Transverse colon (tissue), 3 donors: ENCODE measurements around the gene WDR12.

ENCODE experiments used
- POLR2A ChIP-seq: fragments of 450-650 bp; IDR thresholded peaks from one replicate; pipeline ENCODE4 v1.6.1; 2016; ENCODE audit warnings: antibody characterized with exemption, mild to moderate bottlenecking, moderate library complexity
- TF ChIP-seq, protein P1 (sequence below), 5 experiments: fragments of 200-600 bp in 3 of 5; fragments of 450-650 bp in 2 of 5; sonication (generic) in 3 of 5; IDR thresholded peaks; 1 replicate in 2 of 5; 2 replicates in 3 of 5; pipeline ENCODE4 v1.5.1; 2016 to 2017; ENCODE audit warnings: antibody characterized with exemption in 5 of 5, inconsistent platforms in 3 of 5, mild to moderate bottlenecking in 2 of 5, moderate library complexity in 1 of 5

DNA sequence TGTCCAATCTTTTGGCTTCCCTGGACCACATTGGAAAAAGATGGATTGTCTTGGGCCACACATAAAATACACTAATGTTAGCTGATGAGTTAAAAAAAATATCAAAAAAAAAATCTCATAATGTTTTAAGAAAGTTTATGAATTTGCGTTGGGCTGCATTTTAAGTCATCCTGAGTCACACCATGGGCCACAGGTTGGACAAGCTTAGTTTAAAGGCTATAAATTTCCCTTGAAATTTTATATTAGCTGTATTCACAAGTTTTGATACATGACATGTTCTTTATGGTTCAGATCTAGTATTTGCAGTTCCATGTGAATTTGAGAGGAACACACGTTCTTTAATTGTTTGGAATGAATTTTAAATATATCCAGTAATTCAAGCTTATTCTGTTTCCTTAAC is 22.5 kb upstream of the WDR12 start:
- TF ChIP-seq, protein P1, sequence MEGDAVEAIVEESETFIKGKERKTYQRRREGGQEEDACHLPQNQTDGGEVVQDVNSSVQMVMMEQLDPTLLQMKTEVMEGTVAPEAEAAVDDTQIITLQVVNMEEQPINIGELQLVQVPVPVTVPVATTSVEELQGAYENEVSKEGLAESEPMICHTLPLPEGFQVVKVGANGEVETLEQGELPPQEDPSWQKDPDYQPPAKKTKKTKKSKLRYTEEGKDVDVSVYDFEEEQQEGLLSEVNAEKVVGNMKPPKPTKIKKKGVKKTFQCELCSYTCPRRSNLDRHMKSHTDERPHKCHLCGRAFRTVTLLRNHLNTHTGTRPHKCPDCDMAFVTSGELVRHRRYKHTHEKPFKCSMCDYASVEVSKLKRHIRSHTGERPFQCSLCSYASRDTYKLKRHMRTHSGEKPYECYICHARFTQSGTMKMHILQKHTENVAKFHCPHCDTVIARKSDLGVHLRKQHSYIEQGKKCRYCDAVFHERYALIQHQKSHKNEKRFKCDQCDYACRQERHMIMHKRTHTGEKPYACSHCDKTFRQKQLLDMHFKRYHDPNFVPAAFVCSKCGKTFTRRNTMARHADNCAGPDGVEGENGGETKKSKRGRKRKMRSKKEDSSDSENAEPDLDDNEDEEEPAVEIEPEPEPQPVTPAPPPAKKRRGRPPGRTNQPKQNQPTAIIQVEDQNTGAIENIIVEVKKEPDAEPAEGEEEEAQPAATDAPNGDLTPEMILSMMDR (IDR thresholded peaks at IDR 0.05), result no peak
- TF ChIP-seq POLR2A, result no peak
